ENCODE results near the gene CDH11. TPM values are rescaled to one million over a fixed set of nuclear protein-coding genes. Genes with fewer than 3 reads are reported as not detected.

The CDH11 gene
- total RNA-seq, 3 donors from 2014 or later, result 41.8 to 70.0 (median 52.8) TPM

DNA sequence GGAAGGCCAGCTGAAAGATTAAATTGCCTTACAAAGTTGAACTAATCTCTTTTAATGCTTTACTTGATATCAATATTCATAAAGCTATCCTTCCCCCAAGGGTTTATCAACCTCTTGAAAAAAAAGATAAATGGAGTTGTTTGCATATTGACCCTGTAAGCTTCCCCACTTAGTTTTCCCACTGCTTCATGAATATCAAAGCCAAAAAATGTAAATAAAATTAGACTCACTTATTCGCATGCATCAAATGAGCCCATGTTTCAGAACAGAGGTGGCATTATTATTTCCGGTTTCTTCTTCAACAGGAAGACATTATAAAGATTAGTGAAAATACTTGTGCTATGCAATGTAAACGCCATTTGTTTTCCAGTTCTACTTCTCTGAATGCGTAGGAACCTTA is 150.7 kb downstream of the CDH11 start:
- H3K36me3 ChIP-seq, result no peaks in the 10 kb centered on the region
- DNase-seq (ENCODE audit: low spot score in 2 of 2), result no peak
- intact Hi-C loops (cut with DNase I; ENCODE audit: low total_unique reads), result no loop called here
- TF ChIP-seq POLR2AphosphoS5 (IDR thresholded peaks at IDR 0.05), result no peak
- TF ChIP-seq CTCF (IDR thresholded peaks at IDR 0.05), result no peak
- no peak for TF ChIP-seq POLR2A (IDR thresholded peaks at IDR 0.05)
- no peak overlapping the region for H3K4me3 ChIP-seq
- H3K4me1 ChIP-seq, result no peaks in the 10 kb centered on the region
- no peak overlapping the region for H3K27ac ChIP-seq
- no peaks in the 10 kb centered on the region for H3K27me3 ChIP-seq
- no peaks in the 10 kb centered on the region for H3K9me3 ChIP-seq

DNA sequence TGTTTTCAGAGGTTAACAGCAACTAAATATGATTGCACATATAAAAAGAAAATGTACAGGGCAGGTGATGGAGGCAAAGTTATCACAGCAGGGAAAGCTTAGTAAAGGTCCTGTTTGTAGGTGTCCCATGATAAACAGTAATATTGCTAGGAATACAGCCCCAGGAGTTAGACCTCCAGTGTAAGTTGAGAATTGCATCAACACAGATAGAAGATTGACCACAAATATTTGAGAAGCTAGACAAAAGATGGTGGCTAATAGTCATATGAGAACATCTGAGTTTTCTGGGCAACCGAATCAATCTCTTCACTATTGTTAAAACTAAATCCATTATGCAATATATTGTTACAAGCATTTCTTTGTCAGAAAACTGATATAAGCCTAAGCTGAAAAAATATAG is 152.6 kb downstream of the CDH11 start:
- no peaks in the 10 kb centered on the region for H3K9me3 ChIP-seq
- H3K36me3 ChIP-seq, result no peaks in the 10 kb centered on the region
- no peaks in the 10 kb centered on the region for H3K27me3 ChIP-seq
- TF ChIP-seq CTCF (IDR thresholded peaks at IDR 0.05), result no peak
- no peak for TF ChIP-seq POLR2A (IDR thresholded peaks at IDR 0.05)
- TF ChIP-seq POLR2AphosphoS5 (IDR thresholded peaks at IDR 0.05), result no peak
- H3K27ac ChIP-seq, result no peak overlapping the region
- no peak overlapping the region for H3K4me3 ChIP-seq
- intact Hi-C loops (cut with DNase I; ENCODE audit: low total_unique reads), result no loop called here
- H3K4me1 ChIP-seq, result no peaks in the 10 kb centered on the region
- DNase-seq (ENCODE audit: low spot score in 2 of 2), result no peak

GRCh38 chr16:64968539-64968938 is 153.3 kb downstream of the CDH11 start:
- no peak overlapping the region for H3K4me3 ChIP-seq

DNA sequence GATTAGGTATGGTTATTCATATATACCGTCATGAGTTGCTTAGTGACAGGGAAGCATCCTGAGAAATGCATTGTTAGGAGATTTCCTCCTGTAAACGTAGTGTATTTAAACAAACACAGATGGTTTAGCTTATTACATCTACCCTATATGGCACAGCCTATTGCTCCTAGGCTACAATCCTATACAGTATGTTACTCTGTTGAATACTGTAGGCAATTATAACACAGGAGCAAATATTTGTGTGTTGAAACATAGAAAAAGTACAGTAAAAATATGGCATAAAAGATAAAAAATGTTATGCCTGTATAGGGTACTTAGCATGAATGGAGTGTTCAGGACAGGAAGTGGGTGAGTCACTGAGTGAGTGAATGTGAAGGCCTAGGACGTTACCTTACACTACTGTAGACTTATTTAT is 157.7 kb downstream of the CDH11 start:
- TF ChIP-seq POLR2AphosphoS5 (IDR thresholded peaks at IDR 0.05) (no peak), POLR2A (IDR thresholded peaks at IDR 0.05) (no peak), CTCF (IDR thresholded peaks at IDR 0.05) (no peak)
- intact Hi-C loops (cut with DNase I; ENCODE audit: low total_unique reads), result no loop called here
- no peak for DNase-seq (ENCODE audit: low spot score in 2 of 2)
- no peaks in the 10 kb centered on the region for H3K27me3 ChIP-seq
- H3K27ac ChIP-seq, result no peak overlapping the region
- H3K4me1 ChIP-seq, result no peaks in the 10 kb centered on the region
- no peak overlapping the region for H3K4me3 ChIP-seq
- no peaks in the 10 kb centered on the region for H3K9me3 ChIP-seq
- no peaks in the 10 kb centered on the region for H3K36me3 ChIP-seq

More at GRCh38 chr16:64968539-64968938, 153.3 kb downstream of the CDH11 start:
- intact Hi-C loops (cut with DNase I; ENCODE audit: low total_unique reads), result no loop called here
- no peak overlapping the region for H3K27ac ChIP-seq
- H3K36me3 ChIP-seq, result no peaks in the 10 kb centered on the region
- TF ChIP-seq POLR2AphosphoS5 (IDR thresholded peaks at IDR 0.05) (no peak), POLR2A (IDR thresholded peaks at IDR 0.05) (no peak), CTCF (IDR thresholded peaks at IDR 0.05) (no peak)
- H3K4me1 ChIP-seq, result no peaks in the 10 kb centered on the region
- H3K27me3 ChIP-seq, result no peaks in the 10 kb centered on the region
- no peaks in the 10 kb centered on the region for H3K9me3 ChIP-seq
- no peak for DNase-seq (ENCODE audit: low spot score in 2 of 2)

- TF ChIP-seq CTCF (IDR thresholded peaks at IDR 0.05), result no peak
- no peak for TF ChIP-seq POLR2AphosphoS5 (IDR thresholded peaks at IDR 0.05)
- no peak for TF ChIP-seq POLR2A (IDR thresholded peaks at IDR 0.05)
- H3K9me3 ChIP-seq, result no peaks in the 10 kb centered on the region
- no peaks in the 10 kb centered on the region for H3K36me3 ChIP-seq
- intact Hi-C loops (cut with DNase I; ENCODE audit: low total_unique reads), result no loop called here
- H3K4me3 ChIP-seq, result no peak overlapping the region
- no peak overlapping the region for H3K27ac ChIP-seq
- no peak for DNase-seq (ENCODE audit: low spot score in 2 of 2)
- H3K4me1 ChIP-seq, result no peaks in the 10 kb centered on the region
- no peaks in the 10 kb centered on the region for H3K27me3 ChIP-seq
These were observed 159.1 kb downstream of the CDH11 start for GRCh38 chr16:64962786-64963185.

All from breast epithelium (tissue), 4 donors.